Measurements from ENCODE around the gene ABCA10.

- TF ChIP-seq CTCF (IDR thresholded peaks at IDR 0.05) (peak; percentile 36 to 75 (median 62)), EP300 (IDR thresholded peaks at IDR 0.05) (no peak), POLR2A (IDR thresholded peaks at IDR 0.05) (no peak)
These were observed 6.9 kb upstream of the ABCA10 start for GRCh38 chr17:69235338-69236058.
